BLaER1 (cell line): ENCODE results near the gene LRP1.

Experiments used
- H3K27ac ChIP-seq: shearing (Covaris generic); formaldehyde crosslinking; 2 replicates; pipeline ENCODE4 v1.8.1; 2022
- H3K27me3 ChIP-seq: shearing (Covaris generic); formaldehyde crosslinking; 2 replicates; pipeline ENCODE4 v1.8.1; 2022
- H3K36me3 ChIP-seq: shearing (Covaris generic); formaldehyde crosslinking; 2 replicates; pipeline ENCODE4 v1.8.1; 2022
- H3K4me1 ChIP-seq: shearing (Covaris generic); formaldehyde crosslinking; 2 replicates; pipeline ENCODE4 v1.8.1; 2022
- H3K4me2 ChIP-seq: shearing (Covaris generic); formaldehyde crosslinking; 2 replicates; pipeline ENCODE4 v1.8.1; 2022
- H3K4me3 ChIP-seq: shearing (Covaris generic); formaldehyde crosslinking; 2 replicates; pipeline ENCODE4 v1.8.1; 2022
- H3K9ac ChIP-seq: shearing (Covaris generic); formaldehyde crosslinking; 2 replicates; pipeline ENCODE4 v1.8.1; 2022
- H3K9me3 ChIP-seq: shearing (Covaris generic); formaldehyde crosslinking; 2 replicates; pipeline ENCODE4 v1.8.1; 2022
- H4K20me1 ChIP-seq: shearing (Covaris generic); formaldehyde crosslinking; 2 replicates; pipeline ENCODE4 v1.8.1; 2022
- Cebpa-rat ChIP-seq: shearing (Covaris generic); IDR thresholded peaks from 2 replicates; pipeline ENCODE4 v1.8.1; 2022

The LRP1 gene

DNA sequence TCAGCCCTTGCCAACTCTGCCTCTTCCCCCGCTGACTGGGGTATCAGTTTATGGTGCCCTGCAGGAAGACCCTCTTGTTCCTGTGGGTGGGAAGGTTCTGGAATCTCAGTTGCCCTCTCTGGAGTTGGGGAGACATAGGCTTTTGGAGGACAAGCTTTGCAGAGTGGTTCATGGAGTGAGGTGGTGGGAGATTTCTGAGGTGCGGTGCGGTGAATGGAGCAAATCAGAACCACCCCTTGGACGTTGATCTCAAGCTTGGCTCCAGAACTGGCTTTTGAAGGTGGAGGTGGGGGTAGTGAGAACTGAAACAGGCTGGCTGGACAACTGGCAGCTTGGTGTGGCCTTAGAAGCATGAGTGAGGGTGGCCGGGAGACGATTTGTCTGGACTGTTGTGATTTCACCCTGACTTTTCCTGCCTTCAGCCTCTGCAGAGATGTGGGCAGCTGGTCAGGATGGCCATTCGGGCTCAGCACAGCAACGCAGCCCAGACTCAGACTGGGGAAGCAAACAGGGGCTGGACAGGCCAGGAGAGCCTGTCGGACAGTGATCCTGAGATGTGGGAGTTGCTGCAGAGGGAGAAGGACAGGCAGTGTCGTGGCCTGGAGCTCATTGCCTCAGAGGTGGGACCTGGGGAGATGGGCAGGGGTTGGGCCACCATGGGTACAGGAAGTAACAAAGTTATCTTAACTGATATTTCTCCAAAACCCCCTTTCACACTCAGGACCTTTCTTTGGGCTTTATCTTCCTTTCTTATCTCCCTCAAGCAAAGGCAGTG, 102.3 kb downstream of the LRP1 start:
- Histone ChIP-seq H3K36me3 (peaks cover 46% of the 10 kb centered on the region), H3K9me3 (no peaks in the 10 kb centered on the region), H3K4me3 (peak overlapping the region; percentile 83), H3K9ac (peak overlapping the region; percentile 89), H3K27me3 (peaks cover 55% of the 10 kb centered on the region), H3K4me2 (peak overlapping the region; percentile 99), H4K20me1 (peaks cover 54% of the 10 kb centered on the region), H3K4me1 (peaks cover 92% of the 10 kb centered on the region), H3K27ac (peak overlapping the region; percentile 87)
- TF ChIP-seq Cebpa-rat: no peak

DNA sequence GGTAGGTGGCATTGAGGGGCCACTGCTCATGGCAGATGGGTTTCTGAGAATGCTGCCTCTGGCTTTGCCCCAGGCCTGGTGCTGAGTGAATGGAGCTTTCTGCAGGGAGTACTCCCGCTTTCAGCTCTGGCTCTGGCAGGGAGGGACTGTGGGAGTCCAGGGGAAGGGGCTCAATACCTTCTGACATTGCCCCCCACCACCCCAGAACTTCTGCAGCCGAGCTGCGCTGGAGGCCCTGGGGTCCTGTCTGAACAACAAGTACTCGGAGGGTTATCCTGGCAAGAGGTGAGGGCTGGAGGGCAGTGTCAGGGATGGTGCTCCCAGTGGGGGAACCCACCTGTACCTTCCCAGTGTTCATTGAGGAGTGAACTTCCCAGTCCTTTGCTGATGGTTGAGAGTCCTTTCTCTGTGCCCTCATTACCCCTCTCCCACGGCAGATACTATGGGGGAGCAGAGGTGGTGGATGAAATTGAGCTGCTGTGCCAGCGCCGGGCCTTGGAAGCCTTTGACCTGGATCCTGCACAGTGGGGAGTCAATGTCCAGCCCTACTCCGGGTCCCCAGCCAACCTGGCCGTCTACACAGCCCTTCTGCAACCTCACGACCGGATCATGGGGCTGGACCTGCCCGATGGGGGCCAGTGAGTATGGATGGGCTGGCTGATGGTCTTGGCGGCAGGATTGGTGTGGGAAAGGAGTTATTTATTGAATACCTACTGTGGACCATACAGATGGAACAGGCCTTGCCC, 103.2 kb downstream of the LRP1 start:
- Histone ChIP-seq H3K4me1 (peaks cover 91% of the 10 kb centered on the region), H3K27ac (no peak overlapping the region), H4K20me1 (peaks cover 63% of the 10 kb centered on the region), H3K4me2 (peak overlapping the region; percentile 99), H3K4me3 (peak overlapping the region; percentile 83), H3K9me3 (no peaks in the 10 kb centered on the region), H3K27me3 (peaks cover 55% of the 10 kb centered on the region), H3K36me3 (peaks cover 52% of the 10 kb centered on the region), H3K9ac (peak overlapping the region; percentile 89)
- TF ChIP-seq Cebpa-rat: no peak

DNA sequence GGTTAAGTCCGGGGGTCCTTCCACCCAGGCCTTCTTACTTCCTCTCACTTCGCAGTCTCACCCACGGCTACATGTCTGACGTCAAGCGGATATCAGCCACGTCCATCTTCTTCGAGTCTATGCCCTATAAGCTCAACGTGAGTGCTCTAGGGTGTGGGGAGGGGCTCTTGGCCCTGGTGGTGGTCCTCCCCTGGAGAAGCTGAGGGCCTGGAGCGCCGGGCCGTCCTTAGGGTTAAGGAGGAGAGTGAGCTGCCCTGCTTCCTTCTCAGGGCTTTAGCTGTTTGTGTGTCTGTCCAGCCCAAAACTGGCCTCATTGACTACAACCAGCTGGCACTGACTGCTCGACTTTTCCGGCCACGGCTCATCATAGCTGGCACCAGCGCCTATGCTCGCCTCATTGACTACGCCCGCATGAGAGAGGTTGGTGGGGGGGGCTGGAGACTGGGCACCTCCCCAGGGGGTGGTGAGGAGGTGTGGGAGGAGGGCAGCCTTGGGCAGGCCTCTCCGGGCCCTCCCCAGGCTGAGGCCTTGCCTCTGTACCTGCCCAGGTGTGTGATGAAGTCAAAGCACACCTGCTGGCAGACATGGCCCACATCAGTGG, 104.0 kb downstream of the LRP1 start:
- no peak for TF ChIP-seq Cebpa-rat
- Histone ChIP-seq H3K4me3 (no peak overlapping the region), H3K9me3 (no peaks in the 10 kb centered on the region), H3K27me3 (peaks cover 57% of the 10 kb centered on the region), H3K4me1 (peaks cover 84% of the 10 kb centered on the region), H3K36me3 (peaks cover 52% of the 10 kb centered on the region), H4K20me1 (peaks cover 71% of the 10 kb centered on the region), H3K4me2 (peak overlapping the region; percentile 99), H3K9ac (peak overlapping the region; percentile 89; the same call in 1 of the 2 replicates), H3K27ac (no peak overlapping the region)

DNA sequence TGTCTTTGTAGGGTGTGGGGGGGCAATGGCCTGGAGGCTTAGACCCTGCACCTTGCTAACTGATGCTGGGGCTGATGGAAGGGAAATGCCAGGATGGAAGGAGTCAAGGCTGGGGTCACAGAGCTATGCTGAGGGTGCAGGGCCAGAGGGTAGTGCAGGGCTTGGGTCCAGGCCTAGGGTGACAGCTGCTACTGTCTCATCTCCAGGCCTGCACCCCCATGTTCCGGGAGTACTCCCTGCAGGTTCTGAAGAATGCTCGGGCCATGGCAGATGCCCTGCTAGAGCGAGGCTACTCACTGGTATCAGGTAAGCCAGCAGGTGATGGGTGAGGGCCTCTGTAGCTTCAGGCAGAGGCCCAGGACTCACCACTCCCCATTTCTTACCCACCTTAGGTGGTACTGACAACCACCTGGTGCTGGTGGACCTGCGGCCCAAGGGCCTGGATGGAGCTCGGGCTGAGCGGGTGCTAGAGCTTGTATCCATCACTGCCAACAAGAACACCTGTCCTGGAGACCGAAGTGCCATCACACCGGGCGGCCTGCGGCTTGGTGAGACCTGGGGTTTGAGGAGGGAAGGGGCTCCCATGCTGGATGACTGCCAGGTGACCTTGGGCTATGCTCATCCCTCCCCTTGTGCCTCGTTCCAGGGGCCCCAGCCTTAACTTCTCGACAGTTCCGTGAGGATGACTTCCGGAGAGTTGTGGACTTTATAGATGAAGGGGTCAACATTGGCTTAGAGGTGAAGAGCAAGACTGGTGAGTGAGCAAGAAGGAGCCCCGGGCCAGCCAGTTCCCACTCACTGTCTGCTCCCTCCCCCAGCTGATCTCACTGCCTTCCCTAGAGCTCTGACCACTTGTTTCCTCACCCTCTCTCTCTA, 105.3 kb downstream of the LRP1 start:
- no peak overlapping the region for H3K4me3 ChIP-seq
- H3K27me3 ChIP-seq: peaks cover 67% of the 10 kb centered on the region
- peak overlapping the region; percentile 62 for H3K4me2 ChIP-seq
- H3K27ac ChIP-seq: no peak overlapping the region
- TF ChIP-seq Cebpa-rat: no peak
- H4K20me1 ChIP-seq: peaks cover 85% of the 10 kb centered on the region
- H3K36me3 ChIP-seq: peaks cover 52% of the 10 kb centered on the region
- H3K9me3 ChIP-seq: no peaks in the 10 kb centered on the region
- H3K9ac ChIP-seq: 0 out of 2 replicates have a peak overlapping the region, but pooled peaks have one; percentile 15
- peaks cover 82% of the 10 kb centered on the region for H3K4me1 ChIP-seq

DNA sequence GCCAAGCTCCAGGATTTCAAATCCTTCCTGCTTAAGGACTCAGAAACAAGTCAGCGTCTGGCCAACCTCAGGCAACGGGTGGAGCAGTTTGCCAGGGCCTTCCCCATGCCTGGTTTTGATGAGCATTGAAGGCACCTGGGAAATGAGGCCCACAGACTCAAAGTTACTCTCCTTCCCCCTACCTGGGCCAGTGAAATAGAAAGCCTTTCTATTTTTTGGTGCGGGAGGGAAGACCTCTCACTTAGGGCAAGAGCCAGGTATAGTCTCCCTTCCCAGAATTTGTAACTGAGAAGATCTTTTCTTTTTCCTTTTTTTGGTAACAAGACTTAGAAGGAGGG, 105.9 kb downstream of the LRP1 start:
- no peak for TF ChIP-seq Cebpa-rat
- Histone ChIP-seq H3K27me3 (peaks cover 73% of the 10 kb centered on the region), H3K36me3 (peaks cover 52% of the 10 kb centered on the region), H4K20me1 (peaks cover 88% of the 10 kb centered on the region), H3K9ac (0 out of 2 replicates have a peak overlapping the region, but pooled peaks have one; percentile 10), H3K4me3 (no peak overlapping the region), H3K4me1 (peaks cover 82% of the 10 kb centered on the region), H3K9me3 (no peaks in the 10 kb centered on the region), H3K4me2 (peak overlapping the region; percentile 62), H3K27ac (no peak overlapping the region)

DNA sequence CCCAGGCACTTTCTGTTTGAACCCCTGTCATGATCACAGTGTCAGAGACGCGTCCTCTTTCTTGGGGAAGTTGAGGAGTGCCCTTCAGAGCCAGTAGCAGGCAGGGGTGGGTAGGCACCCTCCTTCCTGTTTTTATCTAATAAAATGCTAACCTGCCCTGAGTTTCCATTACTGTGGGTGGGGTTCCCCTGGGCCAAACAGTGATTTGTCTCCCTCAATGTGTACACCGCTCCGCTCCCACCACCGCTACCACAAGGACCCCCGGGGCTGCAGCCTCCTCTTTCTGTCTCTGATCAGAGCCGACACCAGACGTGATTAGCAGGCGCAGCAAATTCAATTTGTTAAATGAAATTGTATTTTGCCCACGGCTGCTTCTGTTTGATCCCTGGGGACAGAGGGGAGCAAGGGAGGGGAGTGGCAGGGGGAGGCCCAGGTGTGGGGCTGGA, 106.3 kb downstream of the LRP1 start:
- H3K4me1 ChIP-seq: peaks cover 84% of the 10 kb centered on the region
- H3K4me2 ChIP-seq: peak overlapping the region; percentile 62

DNA sequence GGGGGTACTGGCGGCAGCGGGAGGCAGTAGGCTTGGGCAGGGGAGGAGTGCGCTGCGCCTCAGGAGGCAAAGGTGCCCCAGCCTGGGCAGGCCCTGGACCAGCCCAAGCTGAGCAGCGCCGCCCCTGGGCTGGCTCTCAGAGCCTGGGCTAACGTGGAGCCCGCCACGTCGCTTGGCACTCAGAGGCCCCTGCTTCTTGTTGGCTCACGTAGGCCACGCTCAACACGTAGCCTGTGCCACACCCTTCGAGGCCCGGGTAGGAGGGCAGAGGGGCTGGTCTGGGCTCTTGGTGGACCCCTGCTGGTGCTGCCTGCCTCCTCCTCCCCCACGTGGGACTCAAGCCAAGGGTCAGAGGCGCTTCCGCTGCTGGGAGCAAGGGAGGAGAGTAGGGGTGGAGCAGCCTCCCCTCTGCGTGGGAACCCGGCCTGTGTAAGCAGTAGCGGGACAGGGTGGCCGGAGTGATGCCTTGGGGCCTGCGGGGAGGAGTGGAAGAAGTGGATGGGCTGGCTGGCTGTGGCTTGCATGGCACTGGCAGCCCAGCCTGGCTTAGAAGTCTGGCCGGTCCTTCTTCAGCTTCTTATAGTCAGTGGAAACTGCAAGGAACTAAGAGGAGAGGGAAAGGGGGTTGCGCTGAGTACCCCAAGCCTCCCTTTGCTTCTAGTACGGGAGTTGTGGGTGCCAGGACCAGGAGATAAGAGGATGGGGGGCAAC, 106.9 kb downstream of the LRP1 start:
- no peak overlapping the region for H3K27ac ChIP-seq
- no peak overlapping the region for H3K9ac ChIP-seq
- peaks cover 52% of the 10 kb centered on the region for H3K36me3 ChIP-seq
- TF ChIP-seq Cebpa-rat: no peak
- H3K4me2 ChIP-seq: peak overlapping the region; percentile 62
- peaks cover 88% of the 10 kb centered on the region for H4K20me1 ChIP-seq
- H3K9me3 ChIP-seq: no peaks in the 10 kb centered on the region
- no peak overlapping the region for H3K4me3 ChIP-seq
- H3K27me3 ChIP-seq: peaks cover 83% of the 10 kb centered on the region
- peaks cover 88% of the 10 kb centered on the region for H3K4me1 ChIP-seq

More for the DNA sequence above, 106.3 kb downstream of the LRP1 start:
- peaks cover 77% of the 10 kb centered on the region for H3K27me3 ChIP-seq
- TF ChIP-seq Cebpa-rat: no peak
- no peak overlapping the region for H3K4me3 ChIP-seq
- H3K9me3 ChIP-seq: no peaks in the 10 kb centered on the region
- no peak overlapping the region for H3K9ac ChIP-seq
- H3K36me3 ChIP-seq: peaks cover 52% of the 10 kb centered on the region
- peaks cover 88% of the 10 kb centered on the region for H4K20me1 ChIP-seq
- H3K27ac ChIP-seq: no peak overlapping the region

DNA sequence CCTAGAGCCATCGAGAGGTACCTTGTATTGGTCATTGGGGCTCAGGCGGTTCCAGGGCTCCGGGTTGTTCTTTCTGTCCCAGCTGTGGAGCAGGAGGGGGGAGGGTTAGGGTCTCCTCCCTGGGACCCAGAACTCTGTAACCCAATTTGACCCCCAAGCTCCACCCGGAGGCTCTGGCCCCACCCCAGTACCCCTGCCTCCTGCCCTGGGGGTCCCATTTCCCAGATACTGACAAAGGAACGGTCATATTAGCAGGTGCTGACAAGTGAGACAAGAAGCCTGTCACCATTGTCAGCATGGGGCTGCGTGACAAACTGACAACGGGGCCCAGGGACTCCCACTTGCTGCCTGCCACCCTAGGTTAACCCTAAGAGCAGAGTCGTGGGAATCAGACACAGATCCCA, 107.4 kb downstream of the LRP1 start:
- peaks cover 89% of the 10 kb centered on the region for H3K27me3 ChIP-seq
- no peak overlapping the region for H3K9ac ChIP-seq
- no peak overlapping the region for H3K27ac ChIP-seq
- H3K4me3 ChIP-seq: no peak overlapping the region
- peaks cover 88% of the 10 kb centered on the region for H3K4me1 ChIP-seq
- peaks cover 52% of the 10 kb centered on the region for H3K36me3 ChIP-seq
- H3K9me3 ChIP-seq: no peaks in the 10 kb centered on the region
- no peak for TF ChIP-seq Cebpa-rat
- H3K4me2 ChIP-seq: peak overlapping the region; percentile 62; the same call in 1 of the 2 replicates
- peaks cover 84% of the 10 kb centered on the region for H4K20me1 ChIP-seq
